T-helper 2 cell (primary cell): ENCODE data around the gene PALM.
"Not testable (repeated sequence)": the region's sequence is repeated elsewhere in the genome, so short reads cannot be mapped to it uniquely, and the experiment has no call there.

Experiments used
- DNase-seq, 5 experiments: peaks; one replicate each; pipeline versions ENCODE4 v3.0.0 to v3.0.0-alpha.2; 2012 to 2022

Gene PALM

GRCh38 chr19:732148-733069 lies 23.7 kb downstream of the PALM start:
- peak in 1 of 5 experiments; percentile 22 for DNase-seq

GRCh38 chr19:734716-735115 lies 26.0 kb downstream of the PALM start:
- no peak for DNase-seq

GRCh38 chr19:736125-736524 lies 27.4 kb downstream of the PALM start:
- no peak for DNase-seq

GRCh38 chr19:737591-738093 lies 28.9 kb downstream of the PALM start:
- DNase-seq: peak; percentile 23 to 50 (median 36)

- no peak for DNase-seq
Measured at GRCh38 chr19:738509-739128, 29.9 kb downstream of the PALM start.

- DNase-seq: no peak
Measured at GRCh38 chr19:739998-740715, 31.4 kb downstream of the PALM start.

- DNase-seq: not testable (repeated sequence)
Measured at GRCh38 chr19:740816-741505, 32.2 kb downstream of the PALM start.

GRCh38 chr19:741506-742131 lies 32.9 kb downstream of the PALM start:
- peak in 1 of 5 experiments; percentile 17 for DNase-seq

GRCh38 chr19:742540-743075 lies 33.9 kb downstream of the PALM start:
- no peak for DNase-seq

- no peak for DNase-seq
Measured at GRCh38 chr19:743168-743687, 34.5 kb downstream of the PALM start.

- DNase-seq: not testable (repeated sequence)
Measured at GRCh38 chr19:745138-745537, 36.4 kb downstream of the PALM start.

- DNase-seq: no peak
Measured at GRCh38 chr19:746208-746819, 37.6 kb downstream of the PALM start.

- no peak for DNase-seq
Measured at GRCh38 chr19:746956-747355, 38.2 kb downstream of the PALM start.

- DNase-seq: no peak
Measured at GRCh38 chr19:747432-748273, 38.9 kb downstream of the PALM start.

GRCh38 chr19:748274-748598 lies 39.5 kb downstream of the PALM start:
- DNase-seq: no peak

- DNase-seq: no peak
Measured at GRCh38 chr19:749811-750210, 41.1 kb downstream of the PALM start.

- DNase-seq: no peak
Measured at GRCh38 chr19:750640-751423, 42.1 kb downstream of the PALM start, which contains the start of gene MISP. Gene MISP (plus strand): TSS chr19:751112. CDS start chr19:756947, 5,835 bp downstream.

- DNase-seq: no peak
Measured at GRCh38 chr19:751501-752341, 43.0 kb downstream of the PALM start.
